Mammary epithelial cell (primary cell): ENCODE data around the gene NCBP1.

ENCODE experiments used
- CTCF ChIP-seq, 2 donors: IDR thresholded peaks in 1 of 2; conservative IDR thresholded peaks in 1 of 2; 2 replicates each; pipeline ENCODE4 v1.5.1; 2011 to 2012; ENCODE audit warnings: inconsistent platforms in 2 of 2, low read length in 2 of 2, mild to moderate bottlenecking in 2 of 2, control low read depth in 1 of 2, low read depth in 1 of 2; ENCODE audit not compliant: insufficient read depth in 1 of 2; ENCODE audit errors: extremely low read depth in 1 of 2
- EZH2 ChIP-seq: IDR thresholded peaks from 2 replicates; pipeline ENCODE4 v1.6.1; 2012; ENCODE audit warnings: low read length, inconsistent platforms, borderline replicate concordance

- TF ChIP-seq CTCF (conservative IDR thresholded peaks at IDR 0.05 in 1 of 2, IDR thresholded peaks at IDR 0.05 in 1 of 2; ENCODE audit: extremely low read depth in 1 of 2, insufficient read depth in 1 of 2, low read depth in 1 of 2, low read length in 2 of 2) (no peak), EZH2 (no peak)
Measured at GRCh38 chr9:97623946-97624345, 9.7 kb upstream of the NCBP1 start.
